H1 (cell line): ENCODE data around the gene OGFOD2. TPM values are rescaled to one million over a fixed set of nuclear protein-coding genes. Genes with fewer than 3 reads are reported as not detected.

Experiments
- CREB1 ChIP-seq: IDR thresholded peaks from 2 replicates; pipeline ENCODE4 v1.6.1; 2012; ENCODE audit warnings: inconsistent platforms
- RBBP5 ChIP-seq: IDR thresholded peaks from 2 replicates; pipeline ENCODE4 v1.7.1; 2012; ENCODE audit warnings: low read depth, mild to moderate bottlenecking, inconsistent platforms, low read length, moderate library complexity, borderline replicate concordance
- RNF2 ChIP-seq: fragments of 200-900, 300-1000 bp; sonication (generic); IDR thresholded peaks from 2 replicates; pipeline ENCODE4 v1.7.1; 2016; ENCODE audit warnings: borderline replicate concordance, low read depth, mild to moderate bottlenecking, antibody characterized with exemption, low read length; ENCODE audit not compliant: poor library complexity, severe bottlenecking; ENCODE audit errors: missing control alignments
- SIX5 ChIP-seq: IDR thresholded peaks from 2 replicates; pipeline ENCODE4 v1.6.1; 2011; ENCODE audit warnings: mild to moderate bottlenecking, low read depth, low read length
- SUZ12 ChIP-seq: fragments of 200-600 bp; sonication (generic); IDR thresholded peaks from 2 replicates; pipeline ENCODE4 v1.6.1; 2012; ENCODE audit warnings: mild to moderate bottlenecking, inconsistent platforms, low read length, moderate library complexity, mixed read lengths
- TAF1 ChIP-seq: IDR thresholded peaks from 2 replicates; pipeline ENCODE4 v1.6.1; 2011; ENCODE audit warnings: mild to moderate bottlenecking, low read depth, low read length
- TEAD4 ChIP-seq: IDR thresholded peaks from 2 replicates; pipeline ENCODE4 v1.6.1; 2012; ENCODE audit warnings: low read depth, low read length, inconsistent platforms, mixed read lengths
- polyA plus RNA-seq, 7 experiments: library from polyadenylated mRNA; depleted of rRNA in 3 of 7; stranded (reverse) in 5 of 7; unstranded in 2 of 7; fragments of >200 nt in 5 of 7; fragments of 200-250 nt in 2 of 7; gene quantifications; 1 replicate in 5 of 7; 2 replicates in 1 of 7; 4 replicates in 1 of 7; pipeline versions ENCODE4 v1.2.1 to v1.2.3, GENCODE V29; 2011 to 2013; ENCODE audit warnings: missing spikeins in 2 of 7, mixed read lengths in 2 of 7
- total RNA-seq: library from RNA; stranded (reverse); fragmentation: NEBNext Ultra II Directional; extraction: Animal tissue kit (Norgen Biotek cat#: 25700); gene quantifications from 2 replicates; pipeline ENCODE4 v1.2.1, GENCODE V29; 2021

The OGFOD2 gene
- total and polyA plus RNA-seq, 2 of the 8 experiments (the other 6 are each of a cell fraction or from before 2014, with no cell fraction given): 17.3 to 20.3 TPM

DNA sequence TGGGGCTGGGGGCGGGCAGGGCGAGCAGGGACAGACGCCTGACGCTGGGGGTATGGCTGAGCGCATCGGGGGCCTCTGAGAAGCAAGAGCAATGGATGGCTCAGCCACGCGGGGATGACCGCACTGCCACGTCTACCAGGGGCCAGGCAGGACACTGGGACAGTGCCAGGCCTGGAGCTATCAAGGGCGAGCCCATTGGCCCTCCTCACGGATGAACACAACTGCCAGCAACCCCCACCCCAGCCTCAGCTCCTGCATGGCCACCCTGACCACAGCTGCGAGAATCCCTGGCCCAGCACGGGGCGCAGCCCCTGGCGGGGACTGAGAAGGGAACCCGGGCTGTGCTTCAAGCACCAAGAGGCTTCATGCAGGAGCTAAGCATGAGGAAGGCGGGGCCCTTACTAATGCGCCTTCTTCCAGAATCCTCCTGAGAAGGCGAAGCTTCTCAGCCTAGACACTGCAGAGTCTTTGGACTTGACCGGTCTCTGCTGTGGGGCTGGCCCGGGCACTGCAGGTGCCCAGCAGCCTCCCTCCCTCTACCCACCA, 14.9 kb downstream of the OGFOD2 start (continued):
- TF ChIP-seq SUZ12 (no peak), TEAD4 (no peak), TAF1 (no peak), RBBP5 (no peak), SIX5 (no peak), CREB1 (no peak), RNF2 (no peak)
